H1 (cell line): ENCODE data around the gene NPHP4. TPM values are rescaled to one million over a fixed set of nuclear protein-coding genes. Genes with fewer than 3 reads are reported as not detected.

ENCODE experiments used
- CBX5 ChIP-seq: fragments of 300-800, 300-1000 bp; sonication (generic); IDR thresholded peaks from 2 replicates; pipeline ENCODE4 v1.7.1; 2016; ENCODE audit warnings: antibody characterized with exemption, low read length, low read depth
- CHD7 ChIP-seq: fragments of 300-600 bp; sonication (generic); IDR thresholded peaks from 2 replicates; pipeline ENCODE4 v1.7.1; 2012; ENCODE audit warnings: low read length, moderate library complexity, mild to moderate bottlenecking, inconsistent platforms; ENCODE audit not compliant: insufficient replicate concordance
- polyA plus RNA-seq, 7 experiments: library from polyadenylated mRNA; depleted of rRNA in 3 of 7; stranded (reverse) in 5 of 7; unstranded in 2 of 7; fragments of >200 nt in 5 of 7; fragments of 200-250 nt in 2 of 7; gene quantifications; 1 replicate in 5 of 7; 2 replicates in 1 of 7; 4 replicates in 1 of 7; pipeline versions ENCODE4 v1.2.1 to v1.2.3, GENCODE V29; 2011 to 2013; ENCODE audit warnings: missing spikeins in 2 of 7, mixed read lengths in 2 of 7
- total RNA-seq: library from RNA; stranded (reverse); fragmentation: NEBNext Ultra II Directional; extraction: Animal tissue kit (Norgen Biotek cat#: 25700); gene quantifications from 2 replicates; pipeline ENCODE4 v1.2.1, GENCODE V29; 2021

The NPHP4 gene
- total and polyA plus RNA-seq, 2 of the 8 experiments (the other 6 are each of a cell fraction or from before 2014, with no cell fraction given) = 5.8 to 14.0 TPM

GRCh38 chr1:5916572-5917280, 75.5 kb downstream of the NPHP4 start (continued):
- TF ChIP-seq CHD7 (no peak), CBX5 (no peak)
